H9 (cell line): ENCODE measurements around the gene KCNIP3. TPM values are rescaled to one million over a fixed set of nuclear protein-coding genes. Genes with fewer than 3 reads are reported as not detected.

Experiments used
- DNase-seq: peaks from one replicate; pipeline ENCODE4 v3.0.0-alpha.2; 2017
- H2AFZ ChIP-seq: one replicate; pipeline ENCODE4 v1.6.1; 2013; ENCODE audit warnings: mild to moderate bottlenecking, low read length, control low read depth, moderate library complexity
- H2AK5ac ChIP-seq: 2 replicates; pipeline ENCODE4 v1.6.1; 2013; ENCODE audit warnings: low read length, control low read depth, mixed read lengths; ENCODE audit not compliant: insufficient read length
- H2BK120ac ChIP-seq: one replicate; pipeline ENCODE4 v1.6.1; 2013; ENCODE audit warnings: low read depth, mild to moderate bottlenecking, low read length, control low read depth, inconsistent platforms; ENCODE audit not compliant: poor library complexity, severe bottlenecking
- H2BK12ac ChIP-seq: 2 replicates; pipeline ENCODE4 v1.6.1; 2013; ENCODE audit warnings: low read length, control low read depth, mixed read lengths, low read depth; ENCODE audit not compliant: insufficient read length
- H2BK15ac ChIP-seq: 2 replicates; pipeline ENCODE4 v1.6.1; 2013; ENCODE audit warnings: low read depth, low read length, control low read depth
- H2BK20ac ChIP-seq: one replicate; pipeline ENCODE4 v1.6.1; 2013; ENCODE audit warnings: low read depth, mild to moderate bottlenecking, low read length, control low read depth, inconsistent platforms; ENCODE audit not compliant: poor library complexity, severe bottlenecking
- H2BK5ac ChIP-seq: 2 replicates; pipeline ENCODE4 v1.6.1; 2013; ENCODE audit warnings: low read length, control low read depth, mixed read lengths; ENCODE audit not compliant: insufficient read length
- H3K14ac ChIP-seq: 2 replicates; pipeline ENCODE4 v1.6.1; 2013; ENCODE audit warnings: low read length, control low read depth; ENCODE audit not compliant: insufficient read depth
- H3K18ac ChIP-seq: 2 replicates; pipeline ENCODE4 v1.6.1; 2013; ENCODE audit warnings: low read depth, mild to moderate bottlenecking, mixed read lengths, low read length, control low read depth; ENCODE audit not compliant: insufficient read length
- H3K23ac ChIP-seq: 2 replicates; pipeline ENCODE4 v1.6.1; 2013; ENCODE audit warnings: low read length, control low read depth, mixed read lengths, low read depth; ENCODE audit not compliant: insufficient read length
- H3K23me2 ChIP-seq: 2 replicates; pipeline ENCODE4 v1.6.1; 2013; ENCODE audit warnings: low read depth, mild to moderate bottlenecking, mixed read lengths, low read length, control low read depth; ENCODE audit not compliant: insufficient read length, poor library complexity, severe bottlenecking
- H3K27ac ChIP-seq: 2 replicates; pipeline ENCODE4 v1.5.1; 2013; ENCODE audit warnings: low read length, control low read depth, mixed read lengths, low read depth; ENCODE audit not compliant: insufficient read length
- H3K27me3 ChIP-seq: 2 replicates; pipeline ENCODE4 v1.6.1; 2013; ENCODE audit warnings: low read length, control low read depth, inconsistent platforms; ENCODE audit not compliant: insufficient read depth
- H3K4ac ChIP-seq: 2 replicates; pipeline ENCODE4 v1.6.1; 2013; ENCODE audit warnings: low read depth, mild to moderate bottlenecking, control low read depth, inconsistent platforms, low read length, moderate library complexity
- H3K4me1 ChIP-seq: 2 replicates; pipeline ENCODE4 v1.6.1; 2013; ENCODE audit warnings: low read length, control low read depth, inconsistent platforms; ENCODE audit not compliant: insufficient read depth
- H3K4me2 ChIP-seq: 2 replicates; pipeline ENCODE4 v1.6.1; 2013; ENCODE audit warnings: low read length, control low read depth, mixed read lengths; ENCODE audit not compliant: insufficient read length, insufficient read depth
- H3K56ac ChIP-seq: 2 replicates; pipeline ENCODE4 v1.6.1; 2013; ENCODE audit warnings: low read depth, mild to moderate bottlenecking, mixed read lengths, low read length, control low read depth; ENCODE audit not compliant: insufficient read length
- H3K79me1 ChIP-seq: 2 replicates; pipeline ENCODE4 v1.6.1; 2013; ENCODE audit warnings: low read depth, mild to moderate bottlenecking, moderate library complexity, low read length, control low read depth, inconsistent platforms; ENCODE audit not compliant: insufficient read depth, poor library complexity, severe bottlenecking
- H3K79me2 ChIP-seq: 2 replicates; pipeline ENCODE4 v1.6.1; 2013; ENCODE audit warnings: low read length, control low read depth, inconsistent platforms; ENCODE audit not compliant: insufficient read depth
- H3K9ac ChIP-seq: 2 replicates; pipeline ENCODE4 v1.6.1; 2013; ENCODE audit warnings: low read length, control low read depth, mixed read lengths; ENCODE audit not compliant: insufficient read length; ENCODE audit errors: extremely low read depth
- H3K9me3 ChIP-seq: one replicate; pipeline ENCODE4 v1.6.1; 2013; ENCODE audit warnings: low read depth, low read length, inconsistent platforms; ENCODE audit not compliant: control insufficient read depth
- H3T11ph ChIP-seq: one replicate; pipeline ENCODE4 v1.6.1; 2013; ENCODE audit warnings: mild to moderate bottlenecking, low read length, control low read depth, inconsistent platforms
- H4K20me1 ChIP-seq: one replicate; pipeline ENCODE4 v1.6.1; 2013; ENCODE audit not compliant: control insufficient read depth, insufficient read length, insufficient read depth
- H4K5ac ChIP-seq: 2 replicates; pipeline ENCODE4 v1.6.1; 2013; ENCODE audit warnings: low read depth, mild to moderate bottlenecking, mixed read lengths, low read length, control low read depth; ENCODE audit not compliant: insufficient read length
- H4K8ac ChIP-seq: replicated peaks from 2 replicates; pipeline ENCODE4 v1.6.1; 2013; ENCODE audit warnings: low read length, control low read depth, mixed read lengths, low read depth; ENCODE audit not compliant: insufficient read length
- H4K91ac ChIP-seq: 2 replicates; pipeline ENCODE4 v1.6.1; 2013; ENCODE audit warnings: low read depth, mild to moderate bottlenecking, moderate library complexity, mixed read lengths, low read length, control low read depth; ENCODE audit not compliant: insufficient read length
- H3K27ac Mint-ChIP-seq, 3 experiments: 2 replicates in 2 of 3; 3 replicates in 1 of 3; pipeline ENCODE4 v1.8.0; 2020 to 2021; ENCODE audit warnings: mixed read lengths in 3 of 3, mild to moderate bottlenecking in 1 of 3, moderate library complexity in 1 of 3
- H3K27me3 Mint-ChIP-seq: 2 replicates; pipeline ENCODE4 v1.8.0; 2021; ENCODE audit warnings: low read depth, mild to moderate bottlenecking, moderate library complexity, mixed read lengths
- H3K36me3 Mint-ChIP-seq, 3 experiments: 2 replicates in 2 of 3; 3 replicates in 1 of 3; pipeline ENCODE4 v1.8.0; 2020 to 2021; ENCODE audit warnings: low read depth in 3 of 3, mixed read lengths in 3 of 3; ENCODE audit not compliant: insufficient read depth in 1 of 3
- H3K4me1 Mint-ChIP-seq, 2 experiments: 2 replicates each; pipeline ENCODE4 v1.8.0; 2020; ENCODE audit warnings: mixed read lengths in 2 of 2
- H3K4me3 Mint-ChIP-seq, 2 experiments: 2 replicates in 1 of 2; 3 replicates in 1 of 2; pipeline ENCODE4 v1.8.0; 2020 to 2021; ENCODE audit warnings: mild to moderate bottlenecking in 2 of 2, mixed read lengths in 2 of 2, moderate library complexity in 1 of 2
- H3K9me3 Mint-ChIP-seq, 2 experiments: 2 replicates in 1 of 2; 3 replicates in 1 of 2; pipeline ENCODE4 v1.8.0; 2020; ENCODE audit warnings: mild to moderate bottlenecking in 2 of 2, mixed read lengths in 2 of 2, moderate library complexity in 1 of 2
- WGBS: extraction: QIAGEN DNeasy Blood & Tissue Kit; methylation state at CpG from one replicate; pipeline ENCODE4 v1.1.7; 2013; ENCODE audit warnings: missing lambda C conversion rate, low lambda C conversion rate, mixed read lengths; ENCODE audit not compliant: insufficient read length; ENCODE audit errors: extremely low coverage; 5-methylcytosine and 5-hydroxymethylcytosine counted together
- total RNA-seq: library from RNA; stranded (reverse); gene quantifications from 2 replicates; pipeline ENCODE4 v1.2.1, GENCODE V29; 2021
- TF ChIP-seq, protein P1 (sequence below): fragments of 200-600 bp; sonication (generic); conservative IDR thresholded peaks from 3 replicates; pipeline ENCODE4 v1.8.0; 2021; ENCODE audit warnings: antibody characterized with exemption, mild to moderate bottlenecking

KCNIP3 gene
- total RNA-seq, 1 experiment from 2014 or later = 1.5 TPM

DNA sequence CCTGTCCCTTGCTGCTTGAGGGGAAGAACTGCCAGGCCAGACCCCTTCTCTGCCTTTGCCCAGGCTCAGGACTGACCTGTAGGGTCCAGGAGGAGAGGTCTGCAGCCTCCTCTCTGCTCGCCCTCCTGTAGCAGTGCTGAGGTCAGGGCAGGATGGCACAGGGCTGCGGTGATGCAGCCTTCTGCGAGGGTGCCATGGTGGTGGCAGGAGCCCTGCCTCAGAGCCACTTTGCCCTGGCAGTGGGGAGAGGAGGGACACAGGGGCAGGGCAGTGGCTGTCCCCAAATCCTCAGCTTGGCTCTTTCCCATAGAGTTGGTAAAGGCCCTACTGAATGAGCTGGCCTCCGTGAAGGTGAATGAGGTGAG, 22.0 kb upstream of the KCNIP3 start:
- H3K9me3 Mint-ChIP-seq = no peaks in the 10 kb centered on the region; a peak in 1 of 5 replicates
- no peak overlapping the region; a peak in 1 of 5 replicates for H3K4me3 Mint-ChIP-seq
- no peaks in the 10 kb centered on the region; the same call in 1 of the 2 replicates for H3K4me1 ChIP-seq
- TF ChIP-seq, protein P1, sequence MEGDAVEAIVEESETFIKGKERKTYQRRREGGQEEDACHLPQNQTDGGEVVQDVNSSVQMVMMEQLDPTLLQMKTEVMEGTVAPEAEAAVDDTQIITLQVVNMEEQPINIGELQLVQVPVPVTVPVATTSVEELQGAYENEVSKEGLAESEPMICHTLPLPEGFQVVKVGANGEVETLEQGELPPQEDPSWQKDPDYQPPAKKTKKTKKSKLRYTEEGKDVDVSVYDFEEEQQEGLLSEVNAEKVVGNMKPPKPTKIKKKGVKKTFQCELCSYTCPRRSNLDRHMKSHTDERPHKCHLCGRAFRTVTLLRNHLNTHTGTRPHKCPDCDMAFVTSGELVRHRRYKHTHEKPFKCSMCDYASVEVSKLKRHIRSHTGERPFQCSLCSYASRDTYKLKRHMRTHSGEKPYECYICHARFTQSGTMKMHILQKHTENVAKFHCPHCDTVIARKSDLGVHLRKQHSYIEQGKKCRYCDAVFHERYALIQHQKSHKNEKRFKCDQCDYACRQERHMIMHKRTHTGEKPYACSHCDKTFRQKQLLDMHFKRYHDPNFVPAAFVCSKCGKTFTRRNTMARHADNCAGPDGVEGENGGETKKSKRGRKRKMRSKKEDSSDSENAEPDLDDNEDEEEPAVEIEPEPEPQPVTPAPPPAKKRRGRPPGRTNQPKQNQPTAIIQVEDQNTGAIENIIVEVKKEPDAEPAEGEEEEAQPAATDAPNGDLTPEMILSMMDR = no peak
- no peak overlapping the region for H2AFZ ChIP-seq
- H3K14ac ChIP-seq = no peak overlapping the region
- no peak overlapping the region for H4K5ac ChIP-seq
- H3K79me1 ChIP-seq = no peaks in the 10 kb centered on the region
- H2AK5ac ChIP-seq = no peak overlapping the region
- no peaks in the 10 kb centered on the region for H4K20me1 ChIP-seq
- no peak for DNase-seq
- H3K18ac ChIP-seq = no peak overlapping the region
- H4K91ac ChIP-seq = no peak overlapping the region
- H2BK15ac ChIP-seq = no peak overlapping the region
- H2BK20ac ChIP-seq = no peak overlapping the region
- no peaks in the 10 kb centered on the region for H3K79me2 ChIP-seq
- no peak overlapping the region for H4K8ac ChIP-seq
- H3K27me3 Mint-ChIP-seq = no peaks in the 10 kb centered on the region
- H3K4ac ChIP-seq = no peak overlapping the region
- no peak overlapping the region for H2BK5ac ChIP-seq
- no peak overlapping the region for H3K9ac ChIP-seq
- H3K27ac Mint-ChIP-seq = peak overlapping the region in 1 of 3 experiments; percentile 81; a peak in 1 of 7 replicates
- no peak overlapping the region for H2BK120ac ChIP-seq
- no peaks in the 10 kb centered on the region for H3K27me3 ChIP-seq
- H3K23ac ChIP-seq = no peak overlapping the region
- no peak overlapping the region for H3K56ac ChIP-seq
- no peak overlapping the region for H2BK12ac ChIP-seq
- peaks cover 19 to 33% of the 10 kb centered on the region in 2 experiments for H3K4me1 Mint-ChIP-seq
- no CpG with 5 or more reads among the region's 4 CpGs for WGBS
- H3K27ac ChIP-seq = no peak overlapping the region
- no peak overlapping the region for H3T11ph ChIP-seq
- H3K36me3 Mint-ChIP-seq = no peaks in the 10 kb centered on the region; a peak in 1 of 7 replicates
- no peaks in the 10 kb centered on the region for H3K23me2 ChIP-seq
- H3K4me2 ChIP-seq = no peak overlapping the region
- H3K9me3 ChIP-seq = no peaks in the 10 kb centered on the region
